Natural killer cell (primary cell): Measurements from ENCODE around the gene DIP2C. TPM values are rescaled to one million over a fixed set of nuclear protein-coding genes. Genes with fewer than 3 reads are reported as not detected.

Experiments used
- ATAC-seq, 3 donors: fragments of 150-1000 bp in 2 of 3; fragments of 200-7000 bp in 1 of 3; cut with Tn5 transposase; 1 replicate in 1 of 3; 2 replicates in 2 of 3; pipeline ENCODE4 v1.10.0; 2021; ENCODE audit warnings: mild to moderate bottlenecking in 2 of 3, moderate library complexity in 2 of 3
- DNase-seq, 2 donors: peaks; one replicate each; pipeline versions ENCODE4 v3.0.0 to v3.0.0-alpha.2; 2013 to 2021; ENCODE audit warnings: mixed read lengths in 1 of 2
- H3K27ac ChIP-seq: one replicate; pipeline ENCODE4 v1.5.1; 2013; ENCODE audit warnings: mild to moderate bottlenecking, low read length
- H3K27me3 ChIP-seq: one replicate; pipeline ENCODE4 v1.6.1; 2013; ENCODE audit warnings: low read length; ENCODE audit not compliant: control insufficient read depth, insufficient read depth
- H3K36me3 ChIP-seq: one replicate; pipeline ENCODE4 v1.6.1; 2013; ENCODE audit warnings: low read length; ENCODE audit not compliant: control insufficient read depth, insufficient read depth
- H3K4me1 ChIP-seq: one replicate; pipeline ENCODE4 v1.6.1; 2013; ENCODE audit warnings: low read length; ENCODE audit not compliant: control insufficient read depth, insufficient read depth
- H3K4me3 ChIP-seq: one replicate; pipeline ENCODE4 v1.5.1; 2013; ENCODE audit warnings: low read length
- H3K9me3 ChIP-seq: one replicate; pipeline ENCODE4 v1.6.1; 2013; ENCODE audit warnings: low read length; ENCODE audit not compliant: control insufficient read depth, insufficient read depth
- H3K27ac Mint-ChIP-seq, 2 donors: one replicate each; pipeline ENCODE4 v1.8.0; 2022; ENCODE audit warnings: mild to moderate bottlenecking in 2 of 2, mixed read lengths in 2 of 2, moderate library complexity in 1 of 2
- H3K27me3 Mint-ChIP-seq, 2 donors: one replicate each; pipeline ENCODE4 v1.8.0; 2022; ENCODE audit warnings: low read depth in 2 of 2, mixed read lengths in 2 of 2
- H3K36me3 Mint-ChIP-seq: one replicate; pipeline ENCODE4 v1.8.0; 2022; ENCODE audit warnings: mixed read lengths
- H3K4me1 Mint-ChIP-seq, 2 donors: one replicate each; pipeline ENCODE4 v1.8.0; 2022; ENCODE audit warnings: mixed read lengths in 2 of 2
- H3K4me3 Mint-ChIP-seq: one replicate; pipeline ENCODE4 v1.8.0; 2022; ENCODE audit warnings: mild to moderate bottlenecking, moderate library complexity, mixed read lengths
- H3K9me3 Mint-ChIP-seq, 2 donors: one replicate each; pipeline ENCODE4 v1.8.0; 2022; ENCODE audit warnings: mixed read lengths in 2 of 2
- WGBS: methylation state at CpG from one replicate; pipeline ENCODE4 v1.1.7; 2013; ENCODE audit warnings: missing lambda C conversion rate; ENCODE audit not compliant: insufficient coverage; 5-methylcytosine and 5-hydroxymethylcytosine counted together
- intact Hi-C: fragments of 100-400 bp; cut with micrococcal nuclease; formaldehyde crosslinking; loops from one replicate; pipeline ENCODE4 v1.14.2; 2022
- total RNA-seq, 4 donors: library from RNA; stranded (reverse); fragments of 120-200 nt in 1 of 4; gene quantifications; one replicate each; pipeline versions ENCODE4 v1.2.3 to v1.2.4, GENCODE V29; 2013 to 2022
- TF ChIP-seq, protein P1 (sequence below): fragments of 200-600 bp; IDR thresholded peaks from one replicate; pipeline ENCODE4 v1.8.0; 2022; ENCODE audit warnings: antibody characterized with exemption

The DIP2C gene
- total RNA-seq, 3 donors from 2014 or later (not counting 1 experiment from before 2014, with no cell fraction given): 1.5 to 5.8 (median 3.8) TPM

DNA sequence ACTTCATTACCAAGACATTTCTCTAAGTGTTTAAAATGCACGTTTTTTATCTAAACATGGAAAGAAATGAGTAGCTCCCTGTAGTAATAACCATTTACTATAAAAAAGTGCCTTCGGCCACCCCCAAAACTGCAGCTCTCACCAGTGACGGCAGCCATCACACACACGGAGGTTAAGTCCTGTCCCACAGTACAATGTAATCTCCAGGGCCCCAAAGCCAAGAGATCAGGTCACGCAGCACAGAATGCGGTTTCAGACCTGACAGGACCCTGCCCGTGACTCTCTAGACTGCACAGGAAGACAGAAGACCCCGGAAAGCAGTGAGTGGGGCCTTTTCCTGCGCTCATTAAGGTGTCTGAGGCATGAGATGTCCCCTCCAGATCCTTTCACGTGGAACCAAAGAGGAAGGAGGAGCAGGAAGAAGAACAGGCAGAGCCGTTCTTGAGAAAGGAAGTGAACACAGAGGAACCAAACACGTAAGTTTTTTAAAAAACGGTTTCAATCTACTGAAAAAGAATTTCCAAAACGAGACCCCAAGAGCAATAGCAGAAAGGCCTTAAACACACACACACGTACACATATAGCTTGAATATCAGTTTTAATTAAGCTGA, 428.5 kb downstream of the DIP2C start:
- Mint-ChIP-seq H3K27me3 (peaks cover 0 to 10% of the 10 kb centered on the region in 2 donors), H3K4me3 (no peak overlapping the region), H3K9me3 (no peaks in the 10 kb centered on the region), H3K36me3 (no peaks in the 10 kb centered on the region), H3K27ac (no peak overlapping the region), H3K4me1 (peaks cover 5 to 11% of the 10 kb centered on the region in 2 donors)
- Histone ChIP-seq H3K36me3 (no peaks in the 10 kb centered on the region), H3K27ac (no peak overlapping the region), H3K4me3 (no peak overlapping the region), H3K9me3 (no peaks in the 10 kb centered on the region), H3K4me1 (no peaks in the 10 kb centered on the region), H3K27me3 (no peaks in the 10 kb centered on the region)
- TF ChIP-seq, protein P1, sequence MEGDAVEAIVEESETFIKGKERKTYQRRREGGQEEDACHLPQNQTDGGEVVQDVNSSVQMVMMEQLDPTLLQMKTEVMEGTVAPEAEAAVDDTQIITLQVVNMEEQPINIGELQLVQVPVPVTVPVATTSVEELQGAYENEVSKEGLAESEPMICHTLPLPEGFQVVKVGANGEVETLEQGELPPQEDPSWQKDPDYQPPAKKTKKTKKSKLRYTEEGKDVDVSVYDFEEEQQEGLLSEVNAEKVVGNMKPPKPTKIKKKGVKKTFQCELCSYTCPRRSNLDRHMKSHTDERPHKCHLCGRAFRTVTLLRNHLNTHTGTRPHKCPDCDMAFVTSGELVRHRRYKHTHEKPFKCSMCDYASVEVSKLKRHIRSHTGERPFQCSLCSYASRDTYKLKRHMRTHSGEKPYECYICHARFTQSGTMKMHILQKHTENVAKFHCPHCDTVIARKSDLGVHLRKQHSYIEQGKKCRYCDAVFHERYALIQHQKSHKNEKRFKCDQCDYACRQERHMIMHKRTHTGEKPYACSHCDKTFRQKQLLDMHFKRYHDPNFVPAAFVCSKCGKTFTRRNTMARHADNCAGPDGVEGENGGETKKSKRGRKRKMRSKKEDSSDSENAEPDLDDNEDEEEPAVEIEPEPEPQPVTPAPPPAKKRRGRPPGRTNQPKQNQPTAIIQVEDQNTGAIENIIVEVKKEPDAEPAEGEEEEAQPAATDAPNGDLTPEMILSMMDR: no peak
- intact Hi-C loops: no loop called here
- 63% methylated on average over 15 of the region's 15 CpGs for WGBS
- DNase-seq: no peak
- no peak for ATAC-seq

- peaks cover 57% of the 10 kb centered on the region for H3K36me3 ChIP-seq
- TF ChIP-seq, protein P1: no peak
- no peaks in the 10 kb centered on the region for H3K4me1 ChIP-seq
- no peak for ATAC-seq
- Mint-ChIP-seq H3K27ac (no peak overlapping the region), H3K4me3 (no peak overlapping the region), H3K27me3 (no peaks in the 10 kb centered on the region), H3K9me3 (no peaks in the 10 kb centered on the region), H3K36me3 (peaks cover 45% of the 10 kb centered on the region), H3K4me1 (peaks cover 0 to 5% of the 10 kb centered on the region in 2 donors)
- no peak for DNase-seq
- H3K4me3 ChIP-seq: no peak overlapping the region
- intact Hi-C loops: no loop called here
- H3K27ac ChIP-seq: no peak overlapping the region
- no peaks in the 10 kb centered on the region for H3K9me3 ChIP-seq
- 98% methylated on average over 13 of the region's 13 CpGs for WGBS
- H3K27me3 ChIP-seq: no peaks in the 10 kb centered on the region
These were observed 437.4 kb downstream of the DIP2C start for GRCh38 chr10:251982-252582.

- H3K4me3 Mint-ChIP-seq: no peak overlapping the region
- Histone ChIP-seq H3K4me1 (no peaks in the 10 kb centered on the region), H3K27me3 (no peaks in the 10 kb centered on the region), H3K36me3 (peaks cover 60% of the 10 kb centered on the region), H3K4me3 (no peak overlapping the region), H3K27ac (no peak overlapping the region), H3K9me3 (no peaks in the 10 kb centered on the region)
- DNase-seq (peak in 1 of 2 donors; percentile 34), ATAC-seq (no peak)
- peaks cover 46% of the 10 kb centered on the region for H3K36me3 Mint-ChIP-seq
- H3K4me1 Mint-ChIP-seq: peaks cover 18 to 23% of the 10 kb centered on the region in 2 donors
- H3K27ac Mint-ChIP-seq: no peak overlapping the region
- no peaks in the 10 kb centered on the region for H3K9me3 Mint-ChIP-seq
- 97% methylated on average over 15 of the region's 15 CpGs for WGBS
- intact Hi-C loops: loop anchor here (5.0 kb wide), 1 partner anchor 84 kb away; no protein-coding TSS in a partner anchor
- H3K27me3 Mint-ChIP-seq: no peaks in the 10 kb centered on the region
- TF ChIP-seq, protein P1: no peak
These were observed 441.2 kb downstream of the DIP2C start for GRCh38 chr10:248307-248706.
